ENCODE measurements around the gene ANGPTL8.

- TF ChIP-seq POLR2AphosphoS5 (IDR thresholded peaks at IDR 0.05): peak; percentile 17 to 80
- TF ChIP-seq CTCF (IDR thresholded peaks at IDR 0.05): no peak
Observed at GRCh38 chr19:11252665-11253355, 13.4 kb downstream of the ANGPTL8 start.
